ENCODE results near the gene AATK. TPM values are rescaled to one million over a fixed set of nuclear protein-coding genes. Genes with fewer than 3 reads are reported as not detected.

AATK gene
- total RNA-seq, 1 donor from 2014 or later, result 0.89 TPM

- Mint-ChIP-seq H3K27me3 (ENCODE audit: low read depth) (no peaks in the 10 kb centered on the region), H3K36me3 (ENCODE audit: low read depth) (no peaks in the 10 kb centered on the region), H3K4me1 (ENCODE audit: low read depth) (no peaks in the 10 kb centered on the region), H3K9me3 (no peaks in the 10 kb centered on the region), H3K27ac (no peak overlapping the region), H3K4me3 (ENCODE audit: low read depth) (no peak overlapping the region)
- intact Hi-C loops (cut with micrococcal nuclease), result no loop called here
- no peak for DNase-seq (ENCODE audit: low spot score)
Observed at GRCh38 chr17:81202318-81202717, 36.3 kb upstream of the AATK start.

- Mint-ChIP-seq H3K4me3 (ENCODE audit: low read depth) (no peak overlapping the region), H3K4me1 (ENCODE audit: low read depth) (no peaks in the 10 kb centered on the region), H3K36me3 (ENCODE audit: low read depth) (no peaks in the 10 kb centered on the region), H3K27me3 (ENCODE audit: low read depth) (no peaks in the 10 kb centered on the region), H3K9me3 (no peaks in the 10 kb centered on the region), H3K27ac (no peak overlapping the region)
- DNase-seq (ENCODE audit: low spot score), result no peak
- intact Hi-C loops (cut with micrococcal nuclease), result no loop called here
Observed at GRCh38 chr17:81200695-81201580, 34.9 kb upstream of the AATK start.

DNA sequence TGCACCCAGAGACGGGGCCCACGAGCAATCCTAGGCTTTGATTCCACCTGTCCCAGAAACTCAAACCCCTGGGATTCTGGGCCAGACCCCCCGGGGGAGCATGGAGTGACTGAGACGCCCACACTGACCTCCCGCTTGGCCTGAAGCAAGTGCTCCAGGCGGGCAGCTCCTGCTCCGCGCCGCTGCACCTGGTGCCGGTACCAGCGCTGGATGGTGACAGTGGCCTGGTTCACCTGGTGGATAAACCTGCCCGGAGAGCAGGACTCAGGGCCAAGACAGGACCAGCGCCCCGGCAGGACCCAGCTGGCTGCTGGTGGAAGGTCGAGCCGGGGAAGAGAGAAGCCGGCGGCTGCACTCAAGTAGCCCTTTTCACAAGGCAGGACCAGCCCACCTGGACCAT lies 34.2 kb upstream of the AATK start:
- Mint-ChIP-seq H3K27me3 (ENCODE audit: low read depth) (no peaks in the 10 kb centered on the region), H3K27ac (no peak overlapping the region), H3K4me1 (ENCODE audit: low read depth) (no peaks in the 10 kb centered on the region), H3K4me3 (ENCODE audit: low read depth) (no peak overlapping the region), H3K9me3 (no peaks in the 10 kb centered on the region), H3K36me3 (ENCODE audit: low read depth) (no peaks in the 10 kb centered on the region)
- DNase-seq (ENCODE audit: low spot score), result no peak
- intact Hi-C loops (cut with micrococcal nuclease), result no loop called here

GRCh38 chr17:81199482-81199830 lies 33.4 kb upstream of the AATK start:
- H3K9me3 Mint-ChIP-seq, result no peaks in the 10 kb centered on the region

DNA sequence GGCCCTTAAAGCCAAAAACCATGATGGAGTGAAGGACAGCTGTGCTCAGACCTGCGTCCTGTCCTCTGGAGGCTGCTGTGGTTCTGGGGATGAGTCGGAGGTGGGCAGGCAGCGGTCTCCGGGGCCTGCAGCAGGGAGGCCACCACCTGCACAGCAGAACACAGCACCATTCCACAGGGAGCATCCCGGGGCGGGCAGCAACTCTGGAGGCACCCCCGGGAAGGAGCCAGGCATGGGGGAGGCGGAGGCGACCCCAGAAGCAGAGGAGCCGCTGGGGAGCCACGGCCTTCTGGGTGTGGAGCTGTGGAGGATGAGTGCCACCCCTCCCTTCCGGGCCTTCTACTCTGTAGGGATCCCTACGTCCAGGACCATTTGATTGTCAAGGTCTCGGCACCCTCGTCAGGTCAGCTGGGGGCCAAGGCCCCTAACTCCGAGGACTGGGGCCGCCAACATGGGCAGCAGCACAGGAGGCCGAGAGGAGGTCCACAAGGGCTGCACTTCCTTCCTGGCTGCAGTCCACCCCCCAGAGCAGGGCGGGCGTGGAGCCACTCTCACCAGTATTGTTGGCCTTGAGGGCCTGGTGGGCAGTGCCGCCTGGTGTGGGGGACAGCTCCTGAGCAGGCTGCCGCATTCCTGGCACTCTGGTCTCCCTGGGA lies 32.9 kb upstream of the AATK start:
- Mint-ChIP-seq H3K4me3 (ENCODE audit: low read depth) (no peak overlapping the region), H3K36me3 (ENCODE audit: low read depth) (no peaks in the 10 kb centered on the region), H3K27ac (no peak overlapping the region), H3K9me3 (no peaks in the 10 kb centered on the region), H3K27me3 (ENCODE audit: low read depth) (no peaks in the 10 kb centered on the region), H3K4me1 (ENCODE audit: low read depth) (no peaks in the 10 kb centered on the region)
- intact Hi-C loops (cut with micrococcal nuclease), result no loop called here
- DNase-seq (ENCODE audit: low spot score), result no peak

More at GRCh38 chr17:81199482-81199830, 33.4 kb upstream of the AATK start:
- H3K4me1 Mint-ChIP-seq (ENCODE audit: low read depth), result no peaks in the 10 kb centered on the region
- no peaks in the 10 kb centered on the region for H3K27me3 Mint-ChIP-seq (ENCODE audit: low read depth)
- H3K4me3 Mint-ChIP-seq (ENCODE audit: low read depth), result no peak overlapping the region
- no peak overlapping the region for H3K27ac Mint-ChIP-seq
- no peak for DNase-seq (ENCODE audit: low spot score)
- no peaks in the 10 kb centered on the region for H3K36me3 Mint-ChIP-seq (ENCODE audit: low read depth)
- intact Hi-C loops (cut with micrococcal nuclease), result no loop called here

DNA sequence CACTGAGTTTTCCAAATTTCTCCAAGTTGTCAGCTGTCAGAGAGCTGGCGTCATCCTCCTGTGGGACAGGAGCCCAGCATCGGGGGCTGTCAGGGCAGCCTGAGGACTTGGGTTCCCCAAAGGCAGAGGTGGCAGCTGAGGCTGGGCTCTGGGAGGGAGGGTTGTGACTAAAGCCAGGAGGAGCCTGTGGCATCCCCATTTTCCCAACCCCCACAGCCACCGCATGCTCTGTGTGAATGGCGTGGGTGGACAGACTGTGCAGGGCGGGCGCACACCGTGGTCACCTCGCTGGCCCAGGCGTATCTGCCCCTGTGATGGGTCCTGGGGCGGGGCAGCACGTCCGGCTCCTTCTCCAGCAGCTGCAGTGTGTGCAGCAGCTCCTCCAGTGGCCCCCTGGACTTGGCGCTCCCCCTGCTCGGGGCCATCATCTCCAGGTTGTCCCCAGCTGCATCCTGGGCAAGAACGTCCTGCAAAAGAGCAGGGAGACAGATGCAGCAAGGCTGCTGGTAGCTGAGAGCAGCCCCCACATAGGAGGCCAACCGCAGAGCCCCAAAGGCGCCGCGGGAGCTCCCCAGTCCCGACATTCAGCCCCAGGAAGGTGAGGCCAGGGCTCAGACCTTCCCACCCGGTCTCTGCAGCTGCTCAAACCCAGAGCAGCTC lies 31.9 kb upstream of the AATK start:
- no peak overlapping the region for H3K27ac Mint-ChIP-seq

GRCh38 chr17:81197409-81197795 lies 31.4 kb upstream of the AATK start:
- Mint-ChIP-seq H3K4me1 (ENCODE audit: low read depth) (no peaks in the 10 kb centered on the region), H3K27me3 (ENCODE audit: low read depth) (no peaks in the 10 kb centered on the region), H3K36me3 (ENCODE audit: low read depth) (no peaks in the 10 kb centered on the region), H3K4me3 (ENCODE audit: low read depth) (no peak overlapping the region), H3K9me3 (no peaks in the 10 kb centered on the region), H3K27ac (no peak overlapping the region)
- intact Hi-C loops (cut with micrococcal nuclease), result no loop called here
- DNase-seq (ENCODE audit: low spot score), result no peak

More for the DNA sequence above, 31.9 kb upstream of the AATK start:
- Mint-ChIP-seq H3K4me3 (ENCODE audit: low read depth) (no peak overlapping the region), H3K9me3 (no peaks in the 10 kb centered on the region), H3K4me1 (ENCODE audit: low read depth) (no peaks in the 10 kb centered on the region), H3K27me3 (ENCODE audit: low read depth) (no peaks in the 10 kb centered on the region), H3K36me3 (ENCODE audit: low read depth) (no peaks in the 10 kb centered on the region)
- intact Hi-C loops (cut with micrococcal nuclease), result no loop called here
- DNase-seq (ENCODE audit: low spot score), result no peak

DNA sequence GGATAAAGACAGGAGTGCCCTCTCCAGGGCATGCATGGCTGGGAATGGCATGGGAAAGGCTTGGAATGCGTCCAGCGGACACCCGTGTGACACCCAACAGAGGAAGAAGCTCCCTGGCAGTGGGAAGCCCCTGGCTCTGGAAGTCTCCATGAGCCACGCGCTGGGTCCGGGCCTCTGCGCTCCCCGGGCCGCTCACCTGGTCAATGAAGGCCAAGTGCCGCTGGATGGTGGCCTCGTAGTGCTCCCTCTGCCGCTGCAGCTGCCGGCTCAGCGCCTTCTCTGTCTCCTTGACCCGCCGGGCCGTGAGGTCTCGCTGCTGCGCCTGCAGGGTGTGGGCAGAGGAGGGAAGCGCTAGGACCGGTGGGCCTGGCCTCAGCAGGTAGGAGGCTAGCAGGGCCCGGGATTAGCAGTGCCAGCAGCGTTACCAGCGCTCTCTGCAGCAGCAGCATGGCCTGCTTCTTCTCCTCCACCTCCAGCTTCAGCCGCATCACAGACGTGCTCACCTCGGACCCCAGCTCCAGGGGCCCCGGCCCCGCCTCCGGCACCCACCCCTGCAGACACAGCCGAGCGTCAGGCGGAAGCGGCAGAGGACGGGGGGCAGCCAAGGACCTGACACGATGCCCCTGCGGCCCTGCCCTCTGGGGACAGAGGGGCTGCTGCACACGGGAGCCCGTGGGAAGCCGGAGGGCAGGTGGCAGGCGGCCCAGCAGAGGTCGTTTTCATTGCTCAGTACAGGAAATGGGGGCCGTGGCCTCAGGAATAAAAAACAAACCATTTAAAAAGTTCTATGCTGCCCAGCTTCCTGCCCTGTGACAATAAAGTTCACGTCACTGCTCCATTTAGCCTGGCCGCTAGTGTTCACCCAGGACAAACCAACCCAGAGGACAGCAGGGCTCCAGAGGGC lies 30.7 kb upstream of the AATK start:
- Mint-ChIP-seq H3K36me3 (ENCODE audit: low read depth) (no peaks in the 10 kb centered on the region), H3K27ac (no peak overlapping the region), H3K9me3 (no peaks in the 10 kb centered on the region), H3K4me1 (ENCODE audit: low read depth) (no peaks in the 10 kb centered on the region), H3K4me3 (ENCODE audit: low read depth) (no peak overlapping the region), H3K27me3 (ENCODE audit: low read depth) (no peaks in the 10 kb centered on the region)
- intact Hi-C loops (cut with micrococcal nuclease), result no loop called here
- DNase-seq (ENCODE audit: low spot score), result no peak

- no peak for DNase-seq (ENCODE audit: low spot score)
- H3K27me3 Mint-ChIP-seq (ENCODE audit: low read depth), result no peaks in the 10 kb centered on the region
- no peak overlapping the region for H3K27ac Mint-ChIP-seq
- no peak overlapping the region for H3K4me3 Mint-ChIP-seq (ENCODE audit: low read depth)
- no peaks in the 10 kb centered on the region for H3K9me3 Mint-ChIP-seq
- no peaks in the 10 kb centered on the region for H3K4me1 Mint-ChIP-seq (ENCODE audit: low read depth)
- no peaks in the 10 kb centered on the region for H3K36me3 Mint-ChIP-seq (ENCODE audit: low read depth)
- intact Hi-C loops (cut with micrococcal nuclease), result no loop called here
Observed at GRCh38 chr17:81195941-81196495, 30.0 kb upstream of the AATK start.

DNA sequence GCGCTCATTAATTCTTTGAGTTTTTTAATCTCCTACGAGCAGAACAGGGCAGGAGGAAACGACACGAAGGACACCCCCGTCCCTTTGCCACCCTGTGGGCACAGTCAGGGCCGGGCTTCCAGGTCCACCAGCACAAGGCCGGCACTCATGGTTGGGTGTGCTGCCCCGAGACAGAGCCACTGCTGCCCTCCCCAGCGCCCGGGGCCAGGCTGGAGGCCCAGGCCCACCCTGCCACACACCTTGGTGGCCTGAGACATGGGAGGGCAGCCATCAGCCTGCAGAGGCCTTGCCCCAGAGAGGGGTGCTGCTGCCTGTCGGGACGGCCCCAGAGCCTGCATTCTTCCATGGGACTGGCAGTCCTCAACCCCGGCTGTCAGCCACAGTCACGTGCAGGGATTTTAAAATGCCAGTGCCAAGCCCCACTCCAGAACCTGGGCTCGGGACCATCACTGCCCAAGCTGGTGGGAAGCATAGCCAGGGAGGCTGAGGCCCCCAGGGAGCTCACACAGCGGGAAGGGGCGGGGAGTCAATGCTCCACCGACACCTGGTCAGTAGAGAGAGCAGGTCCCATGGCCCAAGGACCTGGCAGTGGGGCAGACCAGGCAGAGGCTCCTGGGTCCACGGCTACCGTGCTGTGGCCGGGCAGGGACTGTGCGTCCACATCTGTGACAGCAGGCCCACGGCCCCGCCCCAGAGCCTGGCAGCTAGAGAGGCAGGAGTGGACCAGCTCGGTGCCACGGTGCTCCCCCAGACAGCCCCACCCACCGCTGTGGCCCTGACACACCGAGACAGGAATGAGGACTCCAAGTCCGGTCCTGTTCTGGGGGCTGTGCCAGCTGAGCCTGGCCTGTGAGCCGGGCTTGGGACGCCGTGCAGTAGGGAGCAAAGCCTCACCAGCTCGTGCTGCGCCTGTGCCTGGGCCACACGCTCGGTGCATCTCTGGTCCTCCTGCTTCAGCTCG lies 29.2 kb upstream of the AATK start:
- no peak for DNase-seq (ENCODE audit: low spot score)
- no peaks in the 10 kb centered on the region for H3K27me3 Mint-ChIP-seq (ENCODE audit: low read depth)

GRCh38 chr17:81194225-81194760 lies 28.3 kb upstream of the AATK start:
- H3K4me3 Mint-ChIP-seq (ENCODE audit: low read depth), result no peak overlapping the region
- no peaks in the 10 kb centered on the region for H3K9me3 Mint-ChIP-seq
- no peak for DNase-seq (ENCODE audit: low spot score)

More for the DNA sequence above, 29.2 kb upstream of the AATK start:
- intact Hi-C loops (cut with micrococcal nuclease), result no loop called here
- Mint-ChIP-seq H3K27ac (no peak overlapping the region), H3K4me3 (ENCODE audit: low read depth) (no peak overlapping the region), H3K36me3 (ENCODE audit: low read depth) (no peaks in the 10 kb centered on the region), H3K9me3 (no peaks in the 10 kb centered on the region), H3K4me1 (ENCODE audit: low read depth) (no peaks in the 10 kb centered on the region)

More at GRCh38 chr17:81194225-81194760, 28.3 kb upstream of the AATK start:
- intact Hi-C loops (cut with micrococcal nuclease), result no loop called here
- Mint-ChIP-seq H3K27me3 (ENCODE audit: low read depth) (no peaks in the 10 kb centered on the region), H3K27ac (no peak overlapping the region), H3K36me3 (ENCODE audit: low read depth) (no peaks in the 10 kb centered on the region), H3K4me1 (ENCODE audit: low read depth) (no peaks in the 10 kb centered on the region)

All from activated T-helper 2 cell treated with anti-CD3 and anti-CD28 coated beads, Interferon-gamma antibody, Interleukin-2, Interleukin-4, amounts not matched to agents 10 μg/mL and 5 μg/mL and 100 μg/mL, durations not matched to agents 14 hours and 24 hours and 36 hours (primary cell).